GM19193 (cell line): Measurements from ENCODE around the gene BSND.

Source experiments
- POLR2A ChIP-seq: IDR thresholded peaks from 4 replicates; pipeline ENCODE4 v1.6.1; 2011; ENCODE audit not compliant: insufficient read depth, insufficient read length; ENCODE audit errors: extremely low read depth

The BSND gene

DNA sequence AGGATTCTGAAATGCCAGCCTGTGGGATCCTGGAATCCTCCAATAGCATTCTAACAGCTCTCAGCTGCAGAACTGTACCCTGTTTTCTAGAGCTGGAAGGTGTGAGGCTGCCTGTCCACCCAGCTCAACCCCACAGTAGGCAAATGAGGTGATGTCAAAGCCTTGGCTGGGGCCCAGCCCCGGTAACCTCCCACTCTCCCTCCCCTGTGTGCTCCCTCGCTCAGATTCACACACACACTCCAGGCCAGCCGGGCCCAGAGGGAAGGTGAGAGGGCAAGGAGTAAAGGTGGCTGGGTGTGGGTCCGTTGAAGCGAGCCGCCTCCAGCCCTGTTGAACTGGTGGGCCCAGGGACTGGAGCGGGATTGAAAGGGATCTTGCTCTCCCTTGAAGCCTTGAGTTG is at the start of gene BSND:
Gene BSND (plus strand): TSS at position 257 of the 400 bp plus-strand sequence. CDS start 254 bp downstream, outside the sequence.
- TF ChIP-seq POLR2A = no peak

DNA sequence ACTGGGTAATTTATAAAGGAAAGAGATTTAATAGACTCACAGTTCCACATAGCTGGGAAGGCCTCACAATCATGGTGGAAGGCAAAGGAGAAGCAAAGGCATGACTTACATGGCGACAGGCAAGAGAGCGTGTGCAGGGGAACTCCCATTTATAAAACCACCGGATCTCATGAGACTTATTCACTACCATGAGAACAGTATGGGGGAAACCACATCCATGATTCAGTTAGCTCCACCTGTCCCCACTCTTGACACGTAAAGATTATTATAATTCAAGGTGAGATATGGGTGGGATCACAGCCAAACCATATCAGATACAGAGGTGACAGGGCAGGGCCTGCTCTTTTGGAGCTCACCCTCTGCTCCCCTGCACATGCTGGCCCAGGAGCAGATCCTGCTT is 49.7 kb upstream of the BSND start:
- no peak for TF ChIP-seq POLR2A

DNA sequence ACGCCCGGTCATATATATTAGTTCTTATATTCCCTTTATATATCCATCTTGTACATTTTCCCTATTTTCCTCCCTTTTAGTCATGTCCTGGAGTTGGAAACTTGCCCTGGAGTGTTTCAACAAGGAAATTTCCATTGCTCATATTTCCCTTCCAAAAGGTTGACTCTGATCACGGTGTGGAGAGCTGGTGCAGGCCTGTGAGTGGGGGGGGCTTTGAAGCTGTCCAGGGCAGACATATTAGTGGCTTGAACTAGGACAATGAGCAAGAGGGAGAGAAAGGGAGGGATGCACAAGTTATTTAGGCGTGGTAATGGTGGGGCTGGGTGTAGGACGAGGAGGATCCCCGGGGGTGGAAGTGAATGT is 48.7 kb upstream of the BSND start:
- TF ChIP-seq POLR2A = no peak

DNA sequence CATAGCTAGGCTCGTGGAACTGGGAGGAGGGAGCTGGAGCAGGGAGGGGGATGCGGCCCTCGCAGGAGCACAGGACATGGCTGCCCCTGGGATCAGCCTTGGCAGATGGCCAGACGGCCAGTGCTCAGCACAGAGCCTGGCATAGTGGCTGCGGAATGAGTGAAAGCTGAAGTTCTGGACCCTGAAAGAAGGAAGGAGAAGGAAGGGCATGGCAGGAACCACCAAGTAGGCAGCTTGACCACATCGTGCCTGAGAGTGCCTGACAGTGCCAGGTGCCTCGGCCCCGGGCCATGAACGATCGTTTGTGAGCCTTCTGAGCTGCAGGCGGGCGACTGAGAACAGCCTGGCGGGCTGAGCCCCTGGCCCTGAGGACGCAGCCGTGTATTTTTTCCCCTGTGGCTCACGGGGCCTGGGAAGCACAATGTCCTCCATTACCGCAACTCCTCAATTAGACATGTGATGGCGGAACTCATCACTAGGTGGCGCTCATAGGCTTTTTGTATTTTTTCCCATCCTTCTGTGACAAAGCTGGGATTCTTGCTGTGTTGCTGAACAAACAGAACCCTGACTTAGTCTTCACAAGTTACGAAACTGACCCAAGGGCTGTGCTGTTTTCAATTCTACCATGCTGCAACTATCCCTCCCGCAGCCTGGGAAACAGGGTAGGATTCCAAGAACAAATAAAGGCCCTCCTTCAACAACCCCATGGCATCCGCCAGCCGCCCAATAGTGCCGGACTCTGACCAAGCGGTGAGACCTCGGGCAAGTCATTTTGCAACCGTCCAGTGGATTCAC is 48.2 kb upstream of the BSND start:
- no peak for TF ChIP-seq POLR2A

DNA sequence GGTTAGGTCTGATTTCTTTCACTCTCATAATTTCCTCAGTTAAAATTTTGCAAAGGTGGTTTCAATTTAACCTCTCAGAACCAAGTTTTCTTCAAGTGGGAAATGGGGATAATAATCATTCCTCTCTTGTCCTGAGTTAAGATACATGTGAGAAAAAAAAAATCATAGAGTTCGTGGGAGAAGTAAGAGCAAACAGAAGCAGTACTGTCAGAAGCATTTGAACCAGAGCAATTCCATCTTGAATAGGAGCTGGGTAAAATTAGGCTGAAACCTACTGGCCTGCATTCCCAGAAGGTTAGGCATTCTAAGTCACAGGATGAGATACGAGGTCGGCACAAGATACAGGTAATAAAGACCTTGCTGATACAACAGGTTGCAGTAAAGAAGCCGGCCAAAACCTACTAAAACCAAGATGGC is 46.9 kb upstream of the BSND start:
- no peak for TF ChIP-seq POLR2A

DNA sequence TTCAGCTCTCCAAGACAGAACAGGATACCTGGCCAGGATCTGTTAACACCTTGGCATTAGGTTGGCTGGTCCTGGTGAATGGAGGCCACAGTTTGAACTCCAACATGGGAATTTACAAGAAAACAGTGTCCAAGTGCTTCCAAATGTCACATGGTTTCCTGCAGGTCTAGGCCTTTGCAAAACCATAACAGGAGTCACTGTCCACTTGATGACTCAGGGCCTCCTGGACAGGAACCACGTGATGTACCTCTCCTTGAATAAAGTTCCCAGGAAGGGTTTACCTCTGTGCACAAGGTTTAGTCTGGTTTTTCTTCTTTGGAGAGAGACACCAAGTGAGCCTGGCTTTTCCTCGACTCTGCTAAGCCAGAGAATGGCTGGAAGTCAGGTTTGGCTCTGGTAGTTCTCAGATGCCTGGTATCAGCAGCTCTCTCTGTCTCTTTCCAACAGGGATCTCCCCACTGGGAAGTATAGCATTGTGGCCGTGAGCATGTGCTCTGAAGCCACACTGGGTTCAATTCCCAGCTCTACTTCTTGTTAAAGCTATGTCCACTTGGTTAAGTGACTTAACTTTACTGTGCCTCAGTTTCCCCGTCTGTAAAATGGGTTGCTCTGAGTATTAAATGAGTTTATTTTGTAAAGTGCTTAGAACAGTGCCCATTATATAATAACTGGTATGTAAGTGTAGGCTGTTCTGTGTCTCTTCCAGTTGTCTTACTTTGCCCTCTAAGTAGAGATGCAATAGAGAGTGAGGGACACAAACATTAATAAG is 45.6 kb upstream of the BSND start:
- no peak for TF ChIP-seq POLR2A

DNA sequence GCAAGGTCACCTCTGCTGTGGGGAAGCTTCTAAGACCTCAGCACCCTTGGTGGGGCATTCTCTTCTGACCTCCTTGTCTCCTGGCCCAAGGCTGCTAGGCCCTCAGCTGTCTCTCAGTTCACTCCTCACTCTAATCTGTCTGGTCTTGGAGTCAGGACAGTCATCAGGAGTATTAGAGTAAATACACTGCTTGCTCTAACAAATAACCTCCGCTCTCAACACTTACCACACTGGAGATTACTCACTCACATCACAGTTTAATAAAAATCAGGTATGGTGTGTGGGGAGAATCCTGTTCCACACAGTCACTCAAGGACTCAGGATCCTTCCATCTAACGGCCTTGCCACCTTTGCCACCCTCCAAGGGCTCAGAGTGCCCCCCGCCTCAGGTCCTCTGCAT is 44.9 kb upstream of the BSND start:
- TF ChIP-seq POLR2A = no peak

DNA sequence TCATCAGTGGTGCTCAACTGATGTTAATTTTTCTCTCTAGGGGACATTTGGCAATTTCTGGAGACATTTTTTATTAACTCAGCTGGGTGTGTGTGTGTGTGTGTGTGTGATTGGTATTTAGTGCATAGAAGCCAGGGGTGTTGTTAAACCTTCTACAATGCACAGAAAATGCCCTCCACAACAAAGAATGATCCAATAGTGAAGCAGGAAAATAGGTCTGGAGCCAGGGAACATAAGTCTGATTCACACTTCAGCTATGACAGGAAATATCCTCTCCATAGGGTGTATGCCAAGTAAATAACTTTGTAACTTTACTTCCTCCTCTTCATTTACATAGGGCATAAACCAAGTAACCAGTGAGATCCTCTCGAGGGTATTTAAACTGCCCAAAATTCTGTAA is 43.4 kb upstream of the BSND start:
- TF ChIP-seq POLR2A = no peak

DNA sequence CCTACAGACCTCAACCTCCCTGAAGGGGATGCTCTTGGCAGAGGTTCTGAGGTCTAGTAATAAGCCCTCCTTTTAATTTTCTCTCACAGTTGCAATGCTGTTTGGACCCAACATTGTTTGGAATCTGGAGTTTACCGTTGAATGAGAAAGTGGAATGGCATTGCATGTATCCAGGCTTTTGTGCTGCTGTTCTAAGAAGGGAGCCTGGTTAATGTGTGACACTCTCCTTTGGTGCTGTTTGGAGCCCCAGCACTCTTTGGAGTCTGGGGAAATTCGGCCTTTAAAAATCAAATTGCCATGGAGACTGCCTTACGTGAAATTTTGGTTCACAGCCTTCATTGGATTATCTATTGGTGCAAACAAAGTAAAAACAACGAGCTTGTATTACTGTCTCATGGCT is 42.0 kb upstream of the BSND start:
- no peak for TF ChIP-seq POLR2A

DNA sequence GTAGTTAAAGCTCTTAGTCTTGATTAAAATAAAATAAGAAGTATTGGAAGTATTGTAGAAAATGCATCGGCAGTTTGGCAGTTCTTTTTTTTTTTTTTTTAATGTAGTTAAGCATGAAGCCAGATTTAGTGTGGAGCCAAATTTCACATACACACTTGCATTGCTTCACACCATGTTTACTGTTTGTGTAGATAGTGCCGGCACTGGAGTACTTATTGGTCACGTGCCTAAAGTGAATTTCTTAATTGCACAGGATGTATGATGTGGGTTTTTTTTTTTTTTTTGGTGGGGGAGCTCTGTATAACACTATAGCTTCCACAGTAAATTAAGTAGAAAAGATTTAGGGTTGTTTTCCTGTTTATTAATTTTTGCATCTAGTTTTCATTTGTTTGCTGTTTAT is 39.5 kb upstream of the BSND start:
- no peak for TF ChIP-seq POLR2A

DNA sequence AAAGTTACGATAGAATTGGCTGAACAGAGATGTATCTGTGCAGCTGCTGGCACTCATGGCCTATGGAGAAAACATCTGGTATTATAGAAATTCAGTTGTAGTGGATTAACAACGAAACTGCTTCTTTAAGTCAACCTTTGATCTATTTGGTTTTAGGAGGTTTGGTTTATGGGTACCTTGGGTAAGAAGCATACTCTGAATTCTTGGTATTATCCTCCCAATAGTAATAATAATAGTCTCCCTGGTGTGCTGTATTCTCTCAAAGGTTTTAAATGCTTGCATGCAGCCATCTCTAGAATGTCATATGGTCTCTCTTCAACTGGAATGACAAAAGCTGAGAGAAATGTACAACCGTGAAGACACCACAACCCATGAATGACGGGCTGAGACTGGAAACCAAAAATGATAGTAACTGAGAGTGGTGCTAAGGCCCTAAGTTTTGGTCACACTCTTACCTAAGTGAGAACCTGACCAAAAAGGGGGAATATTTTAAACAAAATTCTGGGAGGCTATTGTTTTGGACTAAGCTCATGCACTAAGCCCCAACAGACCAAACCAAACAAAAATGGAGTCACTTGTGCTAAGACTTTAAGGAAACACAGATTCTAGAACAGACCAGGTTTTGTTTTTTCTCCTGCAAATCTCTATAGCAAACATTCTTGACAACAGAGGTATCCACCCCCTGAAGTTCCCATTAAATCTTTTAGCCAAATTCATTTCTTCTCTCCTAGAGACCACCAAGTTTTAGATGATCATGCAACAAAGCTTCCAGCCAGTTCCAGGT is 35.9 kb upstream of the BSND start:
- no peak for TF ChIP-seq POLR2A

DNA sequence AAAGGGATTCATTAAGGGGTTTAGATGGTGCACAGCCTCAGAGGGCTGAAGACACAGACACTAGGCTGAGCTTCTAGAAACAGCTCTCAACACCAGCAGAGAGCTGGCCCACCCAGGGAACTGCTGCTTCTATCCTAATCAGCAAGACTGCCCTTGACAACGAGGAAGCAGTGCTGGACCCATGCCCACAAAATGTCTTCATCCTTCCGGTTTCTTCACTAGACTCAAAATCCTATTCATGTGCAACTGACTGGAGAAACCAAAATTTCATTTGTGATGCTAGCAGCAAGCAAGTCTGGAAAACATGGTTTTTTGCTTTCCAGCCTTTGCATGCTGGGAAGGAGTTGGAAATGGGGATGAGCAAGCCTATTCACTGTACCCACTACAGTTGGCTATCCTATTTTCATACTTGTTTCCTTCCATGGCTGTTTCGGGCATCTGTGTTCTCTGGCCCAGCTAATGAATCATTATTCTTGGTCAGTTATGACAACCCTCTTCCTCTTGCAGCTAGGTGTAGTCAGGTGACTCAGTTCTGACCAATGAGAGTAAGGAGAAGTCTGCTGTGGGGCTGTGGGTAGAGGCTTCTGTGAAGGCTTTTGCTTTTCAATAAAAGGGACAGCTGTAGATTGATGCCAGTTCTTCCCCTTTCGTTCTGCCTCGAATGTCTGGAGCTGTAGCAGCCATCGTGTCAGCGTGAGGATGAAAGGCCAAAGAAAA is 33.0 kb upstream of the BSND start:
- no peak for TF ChIP-seq POLR2A

DNA sequence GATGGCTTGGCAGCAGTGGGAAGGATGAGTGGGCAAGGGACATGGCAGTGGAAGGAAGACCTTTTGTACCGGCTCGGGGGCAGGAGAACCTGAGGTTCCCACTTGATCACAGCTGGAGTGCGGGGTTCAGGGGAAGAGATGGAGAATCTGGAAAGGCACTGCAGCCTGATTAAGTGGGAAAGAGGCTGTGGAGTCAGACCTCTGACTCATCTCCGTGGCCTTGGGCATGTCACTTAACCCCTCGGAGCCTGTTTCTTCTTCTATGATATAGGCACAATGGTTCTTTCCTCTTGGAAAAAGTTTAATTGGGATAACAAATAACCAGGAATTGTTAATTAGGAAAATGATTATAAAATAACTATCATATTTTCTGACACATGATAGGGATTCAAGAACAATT is 31.4 kb upstream of the BSND start:
- TF ChIP-seq POLR2A = no peak

DNA sequence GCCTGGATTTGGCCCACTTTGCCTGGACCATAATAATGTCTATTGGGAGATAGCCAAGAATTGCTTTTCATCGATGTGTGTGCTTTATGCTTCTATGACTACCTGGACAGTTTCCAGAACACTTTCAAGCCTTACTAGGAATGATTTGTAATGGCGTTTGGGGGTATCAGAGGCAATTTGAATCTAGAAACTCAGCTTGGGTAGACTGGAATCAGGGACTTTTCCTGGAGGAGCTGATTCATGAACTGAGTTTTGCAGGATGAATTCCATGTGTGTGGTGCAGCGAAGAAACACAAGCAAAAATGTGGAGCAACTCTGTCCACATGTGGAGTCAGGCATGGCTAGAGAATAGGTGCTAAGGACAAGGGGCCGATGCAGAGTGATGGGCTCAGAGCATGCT is 30.2 kb upstream of the BSND start:
- no peak for TF ChIP-seq POLR2A

DNA sequence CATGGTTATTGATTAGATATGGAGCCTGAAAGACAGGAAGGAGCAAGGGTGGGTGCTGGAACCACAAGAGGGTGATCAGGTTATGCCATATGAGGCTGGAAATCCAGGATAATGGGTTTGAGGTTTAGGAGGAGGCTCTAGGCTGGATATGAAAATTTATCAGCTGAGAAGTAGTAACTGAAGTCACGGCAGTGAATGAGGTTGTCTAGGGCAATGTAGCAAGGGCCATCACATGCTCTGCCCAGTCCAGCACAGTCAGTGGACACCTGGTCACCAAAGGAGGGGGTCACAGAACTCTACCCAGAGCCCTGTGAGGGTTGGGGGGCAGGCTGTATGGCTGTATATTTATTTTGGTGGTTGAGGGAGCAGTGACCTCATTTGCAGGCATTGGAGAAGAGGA is 28.9 kb upstream of the BSND start:
- TF ChIP-seq POLR2A = no peak
